AG04450 (cell line): Measurements from ENCODE around the gene VENTX. TPM values are rescaled to one million over a fixed set of nuclear protein-coding genes. Genes with fewer than 3 reads are reported as not detected.

Experiments used
- CTCF ChIA-PET: fragments of 300-600, 350-600 bp; formaldehyde crosslinking; extraction: SDS; loops from one replicate; lab custom pipeline; 2022; ENCODE audit warnings: antibody characterized with exemption, inconsistent platforms; lab: Charles Lee
- POLR2A ChIA-PET: fragments of 350-600 bp; formaldehyde crosslinking; extraction: SDS; loops from one replicate; lab custom pipeline; 2021; ENCODE audit warnings: antibody characterized with exemption, inconsistent platforms; lab: Yijun Ruan, JAX
- DNase-seq: peaks from one replicate; pipeline ENCODE4 v3.0.0-alpha.2; 2011; ENCODE audit warnings: low read depth, low spot score
- H3K27ac ChIP-seq: one replicate; pipeline ENCODE4 v1.5.1; 2012; ENCODE audit warnings: low read depth, low read length, control low read depth
- H3K27me3 ChIP-seq: one replicate; pipeline ENCODE4 v1.6.0; 2012; ENCODE audit warnings: low read length; ENCODE audit not compliant: control insufficient read depth, insufficient read depth
- H3K4me3 ChIP-seq: 2 replicates; pipeline ENCODE4 v1.5.1; 2011; ENCODE audit warnings: mild to moderate bottlenecking, low read depth, low read length, control low read depth
- H3K9me3 ChIP-seq: 2 replicates; pipeline ENCODE4 v1.5.1; 2012; ENCODE audit warnings: low read length; ENCODE audit not compliant: control insufficient read depth, insufficient read depth
- polyA plus RNA-seq: library from polyadenylated mRNA; depleted of rRNA; stranded (reverse); fragments of >200 nt; gene quantifications from 2 replicates; pipeline ENCODE4 v1.2.3, GENCODE V29; 2011
- TF ChIP-seq, protein P1 (sequence below): IDR thresholded peaks from 2 replicates; pipeline ENCODE4 v1.5.1; 2011; ENCODE audit warnings: low read depth, low read length, control low read depth, inconsistent platforms

The VENTX gene
- polyA plus RNA-seq, 1 experiment = not detected

DNA sequence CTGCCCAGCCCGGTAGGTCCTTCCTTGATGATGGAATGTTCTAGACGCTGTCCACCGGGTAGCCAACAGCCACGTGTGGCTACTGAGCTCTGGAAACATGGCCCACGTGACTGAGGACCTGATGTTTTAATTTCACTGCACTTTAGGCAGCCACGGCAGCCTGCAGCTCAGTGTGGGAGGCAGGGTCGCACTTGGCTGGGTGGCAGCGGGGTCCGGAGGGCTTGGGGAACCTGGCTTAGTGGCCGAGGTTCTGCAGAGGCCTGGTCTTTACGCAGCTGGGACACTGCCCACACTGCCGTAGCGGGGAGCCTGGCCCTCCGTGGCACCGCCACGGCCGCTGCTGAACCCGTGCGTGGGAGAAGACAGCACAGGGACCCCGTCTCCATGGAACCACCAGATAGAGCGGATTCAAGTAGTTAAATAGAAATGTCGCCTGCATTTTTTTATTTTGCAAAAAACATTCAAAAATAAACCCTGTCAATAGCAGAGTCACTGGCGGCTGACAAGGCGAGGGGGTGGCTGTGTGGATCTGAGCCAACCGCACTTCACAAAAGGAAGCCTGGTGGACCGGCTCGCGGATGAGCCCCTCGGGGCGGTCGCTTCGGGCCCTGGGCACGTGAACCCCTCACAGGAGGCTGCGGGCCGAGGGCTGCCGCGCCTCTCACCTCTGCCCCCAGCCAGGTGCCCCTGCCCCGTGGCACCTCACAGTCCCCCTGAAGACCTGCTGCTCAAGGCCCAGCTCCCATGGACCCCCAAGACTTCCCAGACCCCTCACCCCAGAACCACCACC is 33.2 kb upstream of the VENTX start:
- no peak overlapping the region for H3K4me3 ChIP-seq
- H3K27ac ChIP-seq = no peak overlapping the region
- no peaks in the 10 kb centered on the region for H3K27me3 ChIP-seq
- TF ChIP-seq, protein P1, sequence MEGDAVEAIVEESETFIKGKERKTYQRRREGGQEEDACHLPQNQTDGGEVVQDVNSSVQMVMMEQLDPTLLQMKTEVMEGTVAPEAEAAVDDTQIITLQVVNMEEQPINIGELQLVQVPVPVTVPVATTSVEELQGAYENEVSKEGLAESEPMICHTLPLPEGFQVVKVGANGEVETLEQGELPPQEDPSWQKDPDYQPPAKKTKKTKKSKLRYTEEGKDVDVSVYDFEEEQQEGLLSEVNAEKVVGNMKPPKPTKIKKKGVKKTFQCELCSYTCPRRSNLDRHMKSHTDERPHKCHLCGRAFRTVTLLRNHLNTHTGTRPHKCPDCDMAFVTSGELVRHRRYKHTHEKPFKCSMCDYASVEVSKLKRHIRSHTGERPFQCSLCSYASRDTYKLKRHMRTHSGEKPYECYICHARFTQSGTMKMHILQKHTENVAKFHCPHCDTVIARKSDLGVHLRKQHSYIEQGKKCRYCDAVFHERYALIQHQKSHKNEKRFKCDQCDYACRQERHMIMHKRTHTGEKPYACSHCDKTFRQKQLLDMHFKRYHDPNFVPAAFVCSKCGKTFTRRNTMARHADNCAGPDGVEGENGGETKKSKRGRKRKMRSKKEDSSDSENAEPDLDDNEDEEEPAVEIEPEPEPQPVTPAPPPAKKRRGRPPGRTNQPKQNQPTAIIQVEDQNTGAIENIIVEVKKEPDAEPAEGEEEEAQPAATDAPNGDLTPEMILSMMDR = no peak
- POLR2A ChIA-PET = no interaction called here
- CTCF ChIA-PET = no interaction called here
- no peak for DNase-seq
- H3K9me3 ChIP-seq = peaks cover 95% of the 10 kb centered on the region

DNA sequence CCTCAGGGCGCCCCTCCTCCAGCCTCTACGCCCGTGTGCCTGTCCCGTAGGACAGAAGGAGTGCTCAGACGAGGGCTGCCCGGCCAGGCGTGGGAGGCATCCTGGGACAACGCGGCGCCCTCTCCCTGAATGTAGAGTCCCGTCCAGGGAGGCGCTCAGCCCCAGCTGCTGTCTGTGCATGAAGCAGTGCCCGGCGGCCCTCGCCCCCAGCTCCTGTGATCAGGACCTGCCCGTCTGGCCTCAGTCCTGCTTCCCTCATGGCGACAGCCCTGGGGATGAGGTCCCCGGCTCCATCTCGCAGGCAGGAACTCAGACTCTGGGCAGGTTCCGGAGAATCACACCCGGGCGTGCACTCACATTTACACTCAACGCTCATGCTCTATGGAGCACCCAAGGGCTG is 32.5 kb upstream of the VENTX start:
- Histone ChIP-seq H3K27me3 (no peaks in the 10 kb centered on the region), H3K27ac (no peak overlapping the region), H3K9me3 (peaks cover 94% of the 10 kb centered on the region), H3K4me3 (no peak overlapping the region)
- ChIA-PET CTCF (no interaction called here), POLR2A (no interaction called here)
- DNase-seq = no peak
- TF ChIP-seq, protein P1 = no peak

DNA sequence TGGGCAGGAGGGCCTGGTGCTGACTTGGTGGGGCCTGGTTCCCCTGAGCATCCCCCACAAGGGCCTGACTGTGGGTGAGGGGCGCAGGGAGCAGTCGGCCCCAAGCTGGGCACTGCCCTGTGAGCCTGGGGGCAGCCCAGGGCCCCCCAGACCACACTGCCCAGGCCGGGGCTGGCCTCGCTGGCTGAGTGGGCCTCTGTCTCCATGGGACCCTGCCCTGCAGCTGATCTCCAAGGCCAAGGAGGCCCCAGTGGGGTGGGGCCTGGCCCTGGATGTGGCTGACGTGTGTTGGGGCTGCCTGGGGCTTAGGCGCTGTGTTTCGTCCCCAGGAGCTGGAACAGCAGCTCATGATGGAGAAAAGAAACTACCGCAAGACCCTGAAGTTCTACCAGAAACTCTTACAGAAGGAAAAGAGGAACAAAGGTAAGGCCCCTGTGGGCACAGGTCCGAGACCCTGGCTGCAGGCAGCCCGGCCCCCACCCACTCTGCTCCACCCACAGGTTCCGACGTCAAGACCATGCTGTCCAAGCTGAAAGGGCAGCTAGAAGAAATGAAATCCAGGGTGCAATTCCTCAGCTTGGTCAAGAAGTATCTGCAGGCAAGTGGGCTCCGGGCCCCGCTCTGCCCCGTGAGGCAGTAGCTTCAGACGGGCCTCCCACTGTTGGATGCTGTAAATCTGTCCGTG is 31.2 kb upstream of the VENTX start:
- Histone ChIP-seq H3K27me3 (no peaks in the 10 kb centered on the region), H3K27ac (no peak overlapping the region), H3K4me3 (no peak overlapping the region), H3K9me3 (peaks cover 93% of the 10 kb centered on the region)
- ChIA-PET CTCF (no interaction called here), POLR2A (no interaction called here)
- no peak for DNase-seq
- TF ChIP-seq, protein P1 = no peak

DNA sequence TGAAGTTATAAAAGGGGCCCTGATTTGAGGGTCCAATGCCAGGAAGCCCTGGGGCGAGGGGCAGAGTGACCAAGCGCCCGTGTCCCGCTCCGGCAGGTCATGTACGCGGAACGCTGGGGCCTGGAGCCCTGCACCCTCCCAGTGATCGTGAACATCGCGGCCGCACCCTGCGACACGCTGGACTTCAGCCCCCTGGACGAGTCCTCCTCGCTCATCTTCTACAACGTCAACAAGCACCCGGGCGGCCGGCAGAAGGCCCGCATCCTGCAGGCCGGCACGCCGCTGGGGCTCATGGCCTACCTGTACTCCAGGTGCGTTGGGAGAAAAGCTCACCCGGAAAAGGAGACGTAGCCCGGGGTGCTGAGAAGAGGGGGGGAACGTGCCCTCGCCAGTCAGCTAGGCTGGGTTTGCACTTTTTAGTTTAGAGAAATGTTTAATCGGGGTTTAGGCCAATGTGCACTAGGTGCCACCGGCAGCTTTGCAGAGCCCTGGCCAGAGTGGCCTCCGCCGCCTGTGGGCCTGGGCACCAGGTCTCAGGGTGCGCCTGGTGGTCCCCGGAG is 30.5 kb upstream of the VENTX start:
- TF ChIP-seq, protein P1 = no peak
- no peaks in the 10 kb centered on the region for H3K27me3 ChIP-seq
- H3K4me3 ChIP-seq = no peak overlapping the region
- ChIA-PET CTCF (no interaction called here), POLR2A (no interaction called here)
- DNase-seq = no peak
- no peak overlapping the region for H3K27ac ChIP-seq
- H3K9me3 ChIP-seq = peaks cover 93% of the 10 kb centered on the region

DNA sequence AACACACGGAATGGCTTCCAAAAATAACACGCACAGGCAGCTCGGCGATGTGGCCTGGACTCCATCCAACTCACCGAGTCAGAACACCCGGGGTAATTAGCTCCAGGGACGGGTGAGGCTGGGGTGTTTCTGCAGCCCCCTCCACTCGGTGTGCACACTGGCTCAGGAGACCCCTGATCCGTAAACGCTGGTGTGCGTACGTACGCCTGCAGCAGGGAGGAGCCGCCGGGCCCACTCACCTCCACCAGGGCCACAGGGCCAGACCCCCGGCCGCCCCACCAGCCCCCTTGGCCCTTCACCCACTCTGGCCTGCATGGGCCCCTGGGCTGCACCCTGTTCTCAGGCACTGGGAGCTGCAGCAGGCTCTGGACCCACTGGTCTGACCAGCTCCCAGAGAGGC is 30.0 kb upstream of the VENTX start:
- ChIA-PET CTCF (no interaction called here), POLR2A (no interaction called here)
- H3K27me3 ChIP-seq = no peaks in the 10 kb centered on the region
- no peak overlapping the region for H3K27ac ChIP-seq
- DNase-seq = no peak
- no peak overlapping the region for H3K4me3 ChIP-seq
- H3K9me3 ChIP-seq = peaks cover 93% of the 10 kb centered on the region
- TF ChIP-seq, protein P1 = no peak
